COLO829 (cell line): Measurements from ENCODE around the gene OR1S1.
A peak's percentile ranks its signal among the peaks of the same experiment; 100 is the strongest.
"Not testable (repeated sequence)": the region's sequence is repeated elsewhere in the genome, so short reads cannot be mapped to it uniquely, and the experiment has no call there.

Experiments
- DNase-seq: peaks from one replicate; pipeline ENCODE4 v3.0.0; 2012; ENCODE audit warnings: low spot score

The OR1S1 gene

DNA sequence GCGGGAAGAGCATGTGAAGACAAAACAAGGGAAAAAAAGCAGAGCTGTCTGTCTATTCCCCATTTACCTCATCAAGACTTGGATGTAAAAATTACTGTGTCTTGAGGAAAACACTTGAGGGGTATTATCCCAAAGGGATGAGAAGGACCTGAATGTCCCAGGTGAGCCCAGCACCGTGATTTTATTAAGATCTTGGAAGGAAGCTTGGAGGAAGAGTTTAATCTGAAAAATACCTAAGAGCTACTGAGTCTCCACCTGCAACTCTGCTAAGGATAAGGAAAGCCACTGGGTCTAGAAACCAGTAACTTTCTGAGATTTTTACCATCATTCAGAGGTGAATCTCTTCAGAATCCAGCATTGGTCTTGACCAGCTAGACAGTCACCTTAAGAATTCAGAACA, at the start of gene OR1S1:
OR1S1 (plus strand) TSS at position 301 of the 400 bp plus-strand sequence.
- DNase-seq = not testable (repeated sequence)

DNA sequence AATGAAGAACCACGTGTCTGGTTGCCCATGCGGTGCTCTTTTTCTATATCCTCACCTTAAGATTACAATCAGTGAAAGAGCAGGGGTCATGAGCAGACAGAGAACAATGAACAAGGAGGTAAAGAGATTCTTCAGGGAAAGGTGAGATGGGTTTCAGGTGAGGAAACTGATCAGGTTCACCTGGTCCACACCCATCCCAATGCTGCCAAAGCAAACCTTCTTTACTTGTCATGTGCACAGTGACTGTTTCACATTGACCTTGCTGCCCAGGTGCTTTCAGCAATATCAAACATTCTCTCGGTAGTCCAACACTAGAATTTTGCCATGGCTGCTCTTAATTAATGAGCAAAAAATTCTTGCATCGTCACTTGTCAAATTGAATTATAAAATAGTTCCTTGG, 48.1 kb upstream of the OR1S1 start:
- DNase-seq = no peak

DNA sequence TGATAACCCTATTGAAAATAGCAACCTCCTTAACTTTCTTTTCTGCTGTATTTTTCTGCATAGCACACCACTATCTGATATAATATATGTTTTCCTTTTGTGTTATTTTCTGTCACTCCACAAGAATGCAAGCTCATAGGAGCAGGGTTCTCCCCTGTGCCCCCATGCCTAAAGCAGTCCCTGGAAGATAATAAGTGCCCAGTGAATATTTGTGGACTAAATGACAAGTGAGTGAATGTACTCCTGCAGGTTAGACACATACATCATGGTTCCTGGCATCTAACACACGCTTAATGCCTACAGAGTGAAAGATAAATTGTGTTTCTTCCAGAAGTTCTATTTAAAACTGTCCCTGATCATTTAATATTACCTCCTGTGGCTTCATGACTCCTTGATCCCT, 47.5 kb upstream of the OR1S1 start:
- no peak for DNase-seq

DNA sequence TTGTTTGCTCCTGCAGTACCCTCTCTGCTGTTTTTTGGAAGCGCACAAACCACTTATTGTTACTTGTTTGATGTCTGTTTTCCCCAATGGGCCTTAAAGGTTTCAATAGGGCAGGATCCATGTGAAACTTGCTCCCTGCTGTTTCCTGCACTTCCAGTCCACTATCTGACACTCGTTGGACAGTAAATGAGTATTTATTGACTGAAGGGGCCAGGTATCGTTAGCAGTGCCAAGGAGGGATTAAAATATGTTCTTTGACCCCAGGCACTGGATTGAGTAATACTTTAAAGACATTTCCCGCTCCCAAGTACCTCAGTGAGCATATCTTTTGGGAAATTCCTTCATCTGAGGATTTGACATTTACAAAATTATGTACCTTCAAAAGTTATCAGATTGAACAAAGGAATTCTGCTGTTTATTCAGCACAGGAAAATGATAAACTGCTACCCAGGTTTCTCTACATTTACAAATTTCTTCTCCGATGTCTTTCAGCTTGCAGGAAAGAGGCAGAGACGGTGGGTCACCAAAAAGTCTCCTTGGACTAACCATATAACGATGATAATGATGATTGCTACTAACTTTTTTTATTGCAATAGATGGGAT, 46.9 kb upstream of the OR1S1 start:
- DNase-seq = no peak

DNA sequence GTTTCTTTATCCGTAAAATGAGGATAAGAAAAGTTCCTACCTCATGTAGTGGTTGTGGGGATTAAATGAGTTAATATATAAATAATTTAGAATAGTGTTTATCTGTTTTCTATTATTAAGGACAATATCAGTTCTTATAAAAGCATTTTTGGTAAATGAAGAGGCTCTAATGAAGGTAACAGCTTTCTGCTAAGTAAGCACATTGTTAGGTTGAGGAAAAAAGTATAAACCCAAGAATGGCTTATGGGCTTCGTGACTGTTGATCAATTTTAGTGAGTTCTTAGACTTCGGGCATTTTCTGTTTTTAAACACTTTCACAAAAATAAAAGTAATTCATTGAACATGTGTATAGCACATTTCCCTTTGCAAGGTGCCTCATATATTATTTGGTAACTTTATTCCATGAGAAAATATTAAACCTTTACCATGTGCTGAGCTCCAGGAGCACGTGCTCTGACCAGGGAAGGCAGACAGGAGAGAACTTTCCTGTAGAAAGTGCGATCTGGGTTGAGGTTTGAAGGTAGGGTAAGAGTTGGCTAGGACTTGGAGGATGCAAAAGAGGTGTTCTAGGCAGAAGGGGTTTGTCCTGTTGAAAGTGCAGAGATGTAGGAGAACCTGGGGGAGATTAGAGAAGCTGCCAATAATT, 35.0 kb upstream of the OR1S1 start:
- DNase-seq = no peak

DNA sequence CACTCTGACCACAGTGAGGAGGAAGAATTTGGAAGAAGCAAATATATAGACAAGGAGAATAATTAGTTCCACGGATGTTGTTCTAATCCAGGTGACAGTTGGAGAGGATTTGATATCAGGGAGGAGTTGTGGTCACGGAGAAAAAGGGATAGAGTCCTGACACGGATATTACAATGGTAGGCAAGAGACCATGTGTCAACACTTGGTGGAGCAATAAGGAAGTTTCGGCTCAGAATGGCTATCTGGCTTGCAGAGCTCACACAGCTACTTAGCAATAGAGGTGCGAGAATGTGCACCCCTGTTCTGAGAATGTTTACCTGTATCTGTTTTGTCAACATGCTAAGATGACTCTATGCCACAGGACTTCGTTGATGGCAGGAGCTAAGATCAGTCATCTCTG, 34.1 kb upstream of the OR1S1 start:
- no peak for DNase-seq

DNA sequence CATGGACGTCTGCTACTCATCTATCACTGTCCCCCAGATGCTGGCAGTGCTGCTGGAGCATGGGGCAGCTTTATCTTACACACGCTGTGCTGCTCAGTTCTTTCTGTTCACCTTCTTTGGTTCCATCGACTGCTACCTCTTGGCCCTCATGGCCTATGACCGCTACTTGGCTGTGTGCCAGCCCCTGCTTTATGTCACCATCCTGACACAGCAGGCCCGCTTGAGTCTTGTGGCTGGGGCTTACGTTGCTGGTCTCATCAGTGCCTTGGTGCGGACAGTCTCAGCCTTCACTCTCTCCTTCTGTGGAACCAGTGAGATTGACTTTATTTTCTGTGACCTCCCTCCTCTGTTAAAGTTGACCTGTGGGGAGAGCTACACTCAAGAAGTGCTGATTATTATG, 32.9 kb upstream of the OR1S1 start:
- no peak for DNase-seq

DNA sequence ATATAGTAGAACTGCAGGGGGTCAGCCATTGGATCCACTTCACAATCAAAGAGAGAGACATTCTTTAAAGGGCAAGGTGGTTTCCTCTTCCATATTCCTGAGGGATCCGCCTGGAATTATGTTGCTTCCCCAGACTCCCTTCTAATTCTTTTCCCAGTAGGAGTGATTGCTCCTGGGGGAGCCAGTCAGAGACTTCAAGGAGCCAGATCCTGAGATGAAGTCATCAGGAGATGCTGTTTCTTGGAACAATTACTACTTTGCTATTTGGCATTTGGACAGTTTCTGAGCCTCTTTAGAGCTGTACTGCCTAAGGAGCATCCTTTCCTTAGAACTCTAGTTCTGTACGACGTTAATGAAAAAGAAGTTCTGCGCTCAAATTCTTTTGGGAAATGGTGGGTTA, 25.6 kb upstream of the OR1S1 start:
- no peak for DNase-seq

DNA sequence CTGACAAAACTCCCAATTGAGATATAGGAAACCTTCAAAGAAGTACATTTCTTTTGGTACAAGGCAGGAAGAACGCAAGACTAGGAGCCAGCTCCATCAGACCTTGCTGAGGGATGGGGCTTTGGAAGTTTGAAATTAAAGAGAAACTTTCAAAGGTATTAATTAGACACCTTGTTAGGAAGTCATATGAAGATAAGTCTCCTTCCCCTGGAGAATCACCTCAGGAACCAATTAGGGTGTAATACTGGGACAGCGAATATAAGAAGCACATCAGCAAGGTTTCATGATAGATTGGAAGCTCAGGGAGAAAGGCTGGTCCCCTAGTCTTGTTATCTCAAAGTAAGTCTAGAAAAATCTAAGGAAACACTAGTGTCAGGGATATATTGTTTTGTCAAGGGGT, 23.8 kb upstream of the OR1S1 start, which contains the start of gene OR9Q2:
OR9Q2 (plus strand) TSS at position 301 of the 400 bp plus-strand sequence. CDS start 1,421 bp downstream, outside the sequence.
- no peak for DNase-seq

DNA sequence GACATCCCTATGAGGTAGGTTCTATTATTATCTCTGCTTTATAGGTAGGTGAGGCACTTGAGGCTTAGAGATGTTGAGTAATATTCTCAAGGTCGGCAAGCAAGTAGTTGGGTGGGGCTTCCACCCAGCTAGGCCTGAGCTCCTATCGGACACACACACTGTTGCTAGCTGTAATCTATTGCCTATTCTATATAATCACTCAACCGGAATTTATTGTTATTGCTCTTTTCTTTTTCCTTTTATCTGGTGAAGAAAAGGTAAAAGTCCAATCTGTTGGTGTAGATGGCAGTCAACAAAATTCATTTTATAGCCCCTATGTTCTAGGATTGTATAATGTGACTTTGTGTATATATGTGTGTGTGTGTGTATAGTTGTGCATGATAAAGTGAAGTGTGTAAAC, 20.3 kb upstream of the OR1S1 start:
- no peak for DNase-seq

DNA sequence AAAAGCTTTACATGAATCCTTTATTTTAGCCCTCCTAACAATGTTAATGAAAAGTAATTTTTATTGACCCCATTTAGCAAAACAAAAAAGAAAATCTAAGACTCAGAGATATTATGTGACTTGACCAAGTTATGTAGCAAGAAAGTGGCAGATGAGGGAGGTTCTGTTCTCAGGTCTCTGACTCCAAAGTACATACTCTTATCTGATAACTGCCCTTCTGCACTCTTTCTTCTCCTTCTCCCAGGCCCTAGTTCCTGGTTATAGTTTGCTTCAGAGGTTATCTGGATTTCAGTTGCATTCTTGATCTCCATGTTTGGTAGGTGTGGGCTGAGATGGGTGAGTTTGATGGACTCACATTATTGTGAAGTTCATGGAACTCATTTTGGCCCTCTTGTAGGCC, 19.1 kb upstream of the OR1S1 start:
- no peak for DNase-seq

DNA sequence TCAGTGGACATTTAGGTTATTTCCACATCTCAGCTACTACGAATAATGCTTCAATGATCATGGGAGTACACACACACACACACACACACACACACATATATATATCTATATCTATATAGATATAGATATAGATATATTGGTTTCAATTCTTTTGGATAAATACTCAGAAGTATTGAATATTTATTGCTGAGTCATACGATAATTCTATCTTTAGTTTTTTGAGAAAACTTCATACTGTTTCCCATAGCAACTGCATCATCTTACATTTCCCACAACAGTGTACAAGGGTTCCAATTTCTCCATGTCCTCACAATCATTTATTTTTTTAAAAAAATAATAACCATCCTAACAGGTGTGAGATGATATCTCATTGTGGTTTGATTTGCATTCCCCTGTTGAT, 16.6 kb upstream of the OR1S1 start:
- DNase-seq = no peak

DNA sequence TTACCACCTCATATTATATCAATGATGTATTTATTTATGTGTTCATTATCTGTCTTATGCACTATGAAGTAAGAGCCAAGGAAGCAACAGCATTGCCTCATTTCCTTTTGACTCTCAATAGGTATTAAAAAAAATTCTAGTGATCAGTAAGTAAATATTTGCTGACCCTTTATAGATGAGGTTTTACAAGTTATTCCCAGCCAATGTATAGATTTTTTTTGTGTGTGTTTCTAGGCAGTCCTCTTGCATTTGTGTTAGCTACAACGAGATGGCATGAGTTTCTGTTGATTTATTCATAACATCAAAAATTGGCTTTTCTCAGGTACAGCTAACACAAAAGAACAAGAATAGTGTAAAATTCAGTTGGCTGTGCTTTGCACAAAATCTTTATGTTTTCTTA, 13.2 kb upstream of the OR1S1 start:
- no peak for DNase-seq

DNA sequence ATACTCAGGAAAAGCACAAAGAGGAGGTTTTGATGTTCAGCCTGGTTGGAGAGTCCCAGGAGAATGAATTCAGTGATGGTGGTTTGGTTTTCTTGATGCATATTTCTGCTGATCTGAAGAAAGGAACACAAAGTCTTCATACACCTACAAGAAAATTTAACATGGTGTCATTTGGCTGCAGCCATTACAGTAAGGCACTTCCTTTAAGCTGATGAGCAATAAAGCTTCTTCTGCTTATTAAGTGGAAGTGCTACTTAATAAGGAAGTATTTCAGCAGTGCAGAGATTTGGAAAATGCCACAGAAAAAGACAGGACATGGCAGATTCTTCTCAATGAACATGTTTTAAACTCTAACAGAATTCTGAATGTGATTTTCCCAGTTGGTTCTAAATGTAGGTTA, 8.5 kb upstream of the OR1S1 start, which contains the start of gene OR1S2:
OR1S2 (minus strand) TSS at position 101 of the 400 bp plus-strand sequence; CDS start at position 101, 0 bp downstream.
- no peak for DNase-seq

DNA sequence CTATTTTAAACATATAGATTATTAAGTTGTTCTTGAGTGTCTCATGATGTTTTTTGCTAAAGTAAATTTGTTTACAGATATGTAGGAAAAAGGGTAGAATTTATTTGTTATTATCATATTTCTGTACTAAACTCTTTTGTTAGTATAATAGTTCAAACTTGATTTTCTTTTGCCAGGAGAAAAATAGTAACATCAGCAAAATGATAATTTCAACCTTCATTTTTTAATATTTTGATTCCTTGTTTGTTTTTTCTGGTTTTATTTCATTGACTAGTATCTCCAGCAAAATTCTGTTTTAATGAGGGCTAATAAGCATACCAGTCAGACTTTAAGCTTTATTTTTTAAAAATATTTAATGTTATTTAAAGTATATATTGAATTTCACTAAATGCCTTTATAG, 4.0 kb downstream of the OR1S1 start:
- DNase-seq = no peak

DNA sequence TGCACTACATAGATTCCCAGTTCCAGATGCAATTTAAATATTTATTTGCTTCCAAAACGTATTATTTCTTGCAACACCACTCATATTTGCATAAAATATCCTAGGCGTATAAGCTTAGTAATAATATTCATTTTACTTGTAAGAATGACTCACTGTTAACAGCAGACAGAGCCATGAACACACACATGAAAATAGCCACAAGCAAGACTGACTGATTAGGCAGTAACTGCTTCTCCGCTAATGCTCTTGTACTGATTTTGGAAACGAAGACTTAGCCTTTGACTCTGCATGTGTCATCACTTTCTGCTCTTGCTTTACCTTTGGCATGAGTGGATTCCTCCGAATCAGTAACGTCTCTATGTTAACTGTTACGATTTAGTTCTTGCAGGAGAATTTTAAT, 10.2 kb downstream of the OR1S1 start:
- DNase-seq = peak; percentile 3

DNA sequence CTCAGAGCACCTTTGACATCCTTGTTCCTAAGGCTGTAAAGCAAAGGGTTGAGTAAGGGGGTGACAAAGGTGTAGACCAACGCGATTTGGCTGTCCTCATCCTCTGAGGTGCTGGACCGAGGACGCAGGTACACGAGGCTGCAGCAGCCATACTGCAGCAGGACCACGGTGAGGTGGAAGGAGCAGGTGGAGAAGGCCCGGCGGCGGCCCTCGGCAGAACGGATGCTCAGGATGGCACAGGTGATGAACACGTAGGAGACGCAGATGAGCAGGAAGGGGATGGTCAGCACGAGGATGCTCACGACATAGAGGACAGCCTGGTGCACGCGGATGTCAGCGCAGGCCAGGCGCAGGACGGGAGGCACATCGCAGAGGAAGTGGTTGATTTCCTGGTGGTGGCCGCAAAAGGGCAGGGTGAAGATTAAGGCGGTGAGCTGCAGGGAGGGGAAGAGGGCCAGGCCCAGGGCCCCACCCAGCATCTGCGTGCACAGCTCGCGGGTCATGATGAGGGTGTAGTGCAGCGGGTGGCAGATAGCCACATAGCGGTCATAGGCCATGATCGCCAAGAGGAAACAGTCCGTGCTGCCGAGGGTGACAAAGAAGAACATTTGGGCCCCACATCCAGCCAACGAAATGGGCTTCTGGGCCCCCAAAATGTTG, 15.6 kb downstream of the OR1S1 start:
- no peak for DNase-seq

DNA sequence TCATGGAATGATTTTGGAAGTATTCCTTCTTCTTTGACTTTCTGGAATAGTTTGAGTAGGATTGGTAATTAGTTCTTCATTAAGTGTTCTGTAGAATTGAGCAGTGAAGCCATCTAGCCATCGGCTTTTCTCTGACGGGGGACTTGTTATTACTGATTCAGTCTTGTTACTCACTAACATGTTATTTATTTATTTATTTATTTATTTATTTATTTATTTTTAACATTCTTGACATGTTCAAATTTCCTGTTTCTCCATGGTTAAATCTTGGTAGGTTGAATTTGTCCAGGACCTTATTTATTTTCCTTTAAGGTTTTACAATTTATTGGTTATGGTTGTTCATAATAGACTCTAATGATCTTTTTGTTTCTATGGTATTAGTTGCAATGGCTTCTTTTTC, 31.4 kb downstream of the OR1S1 start:
- DNase-seq = no peak

DNA sequence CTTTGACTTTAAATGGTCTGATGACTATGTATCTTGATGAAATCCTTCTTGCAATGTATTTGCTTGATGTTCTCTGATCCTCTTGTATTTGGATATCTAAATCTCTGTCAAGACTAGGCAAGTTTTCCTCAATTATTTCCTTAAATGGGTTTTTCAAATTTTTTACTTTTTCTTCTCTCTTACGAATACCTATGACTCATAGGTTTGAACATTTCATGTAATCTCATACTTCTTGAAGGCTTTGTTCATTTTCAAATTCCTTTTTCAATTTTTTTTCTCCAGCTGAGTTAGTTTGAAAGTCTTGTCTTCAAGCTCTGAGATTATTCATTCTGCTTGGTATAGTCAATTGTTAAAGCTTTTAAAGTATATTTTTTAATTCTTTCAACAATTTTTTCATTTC, 42.4 kb downstream of the OR1S1 start:
- no peak for DNase-seq

DNA sequence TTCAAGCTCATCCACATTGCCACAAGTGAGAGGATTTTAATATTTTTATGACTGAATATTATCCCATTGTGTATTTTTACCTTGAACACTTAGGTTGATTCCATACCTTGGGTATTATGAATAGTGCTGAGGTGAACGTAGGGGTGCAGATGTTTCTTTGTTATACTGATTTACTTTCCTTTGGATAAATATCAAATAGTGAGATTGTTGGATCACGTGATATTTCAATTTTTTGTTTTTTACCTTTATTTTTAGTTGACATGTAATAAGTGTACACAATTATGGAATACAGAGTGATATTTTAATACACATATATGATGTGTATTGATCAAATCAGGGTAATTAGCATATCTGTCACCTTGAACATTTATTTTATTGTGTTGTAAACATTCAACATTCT, 47.5 kb downstream of the OR1S1 start:
- no peak for DNase-seq
